GM18520 (cell line): ENCODE data around the gene TIMM10B.

Experiments used
- ATAC-seq: cut with Tn5 transposase; IDR thresholded peaks from one replicate; pipeline ENCODE4 v1.9.1; 2021; ENCODE audit not compliant: unreplicated experiment

TIMM10B gene, protein sequence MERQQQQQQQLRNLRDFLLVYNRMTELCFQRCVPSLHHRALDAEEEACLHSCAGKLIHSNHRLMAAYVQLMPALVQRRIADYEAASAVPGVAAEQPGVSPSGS

GRCh38 chr11:6481012-6481923 lies at the start of gene TIMM10B, which contains the start of gene ARFIP2:
Gene TIMM10B (plus strand): TSS chr11:6481501. CDS start chr11:6481517, 16 bp downstream.
Gene ARFIP2 (minus strand): TSS chr11:6481331. CDS start chr11:6480421, 910 bp downstream.
- peak; percentile 99 for ATAC-seq

DNA sequence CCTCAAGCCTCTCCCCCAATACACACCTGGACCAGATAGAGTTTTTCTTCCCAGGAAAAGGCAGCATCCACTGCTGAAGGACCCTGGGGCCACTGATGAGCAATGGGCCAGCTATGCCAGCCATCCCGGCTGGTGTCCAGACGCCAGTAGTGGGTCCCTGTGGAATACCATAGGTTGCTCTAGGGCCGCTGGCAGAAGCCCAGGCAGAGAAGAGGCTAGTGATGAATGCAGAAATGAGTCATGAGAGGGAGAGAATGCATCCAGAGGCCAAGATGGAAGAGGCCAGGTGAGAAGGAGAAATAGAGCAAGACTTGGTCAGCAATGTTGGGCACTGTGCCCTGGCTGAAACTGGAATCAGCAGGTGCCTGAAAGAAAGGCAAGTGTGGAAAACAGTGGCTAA lies 49.4 kb upstream of the TIMM10B start:
- ATAC-seq = no peak

DNA sequence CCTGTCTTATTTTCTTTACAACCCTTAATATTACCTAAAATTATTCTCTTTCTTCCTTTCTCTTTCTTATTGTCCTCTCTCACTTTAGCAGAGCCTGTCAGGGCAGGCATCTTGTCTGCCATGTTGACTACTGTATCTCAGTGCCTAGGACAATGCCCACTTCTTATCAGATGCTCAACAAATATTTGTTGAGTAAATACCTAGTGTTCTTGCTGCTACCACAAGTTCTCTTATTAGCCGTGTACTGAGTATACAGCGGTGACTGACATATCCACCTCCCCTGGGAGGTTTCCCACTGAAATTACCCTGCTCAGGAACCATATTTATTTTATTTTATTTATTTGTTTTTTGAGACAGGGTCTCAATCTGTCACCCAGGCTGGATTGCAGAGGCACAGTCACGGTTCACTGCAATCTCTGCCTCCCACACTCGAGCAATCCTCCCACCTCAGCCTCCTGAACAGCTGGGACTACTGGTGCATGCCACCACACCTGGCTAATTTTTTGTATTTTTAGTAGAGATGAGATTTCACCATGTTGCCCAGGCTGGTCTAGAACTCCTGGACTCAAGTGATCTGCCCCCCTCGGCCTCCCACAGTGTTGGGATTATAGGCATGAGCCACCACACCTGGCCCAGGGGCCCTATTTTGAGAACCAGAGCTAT lies 47.2 kb upstream of the TIMM10B start:
- no peak for ATAC-seq

DNA sequence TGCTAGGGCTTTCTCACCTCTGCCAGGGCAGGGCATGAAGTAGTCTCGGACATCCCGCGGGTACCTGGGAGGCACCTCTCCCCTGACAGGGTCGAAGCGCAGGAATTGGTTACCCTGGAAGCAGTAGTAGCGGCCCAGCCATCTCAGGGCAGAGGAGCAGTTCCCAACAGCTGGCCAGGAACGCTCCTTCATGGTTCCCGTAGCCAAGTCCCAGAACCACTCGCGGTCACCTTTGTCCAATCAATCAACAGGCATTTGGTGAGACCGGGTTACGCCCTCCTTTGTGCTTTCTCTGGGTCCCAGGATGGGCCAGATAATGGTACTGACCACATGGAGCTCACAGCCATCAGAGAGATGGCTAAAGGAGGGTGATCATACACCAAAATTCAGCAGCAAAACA lies 43.9 kb upstream of the TIMM10B start:
- ATAC-seq = no peak

- no peak for ATAC-seq
These were observed 43.3 kb upstream of the TIMM10B start for GRCh38 chr11:6437993-6438392.

GRCh38 chr11:6438979-6439571 lies 42.2 kb upstream of the TIMM10B start:
- no peak for ATAC-seq

GRCh38 chr11:6440906-6441358 lies 40.4 kb upstream of the TIMM10B start, which contains the start of gene HPX:
Gene HPX (minus strand): TSS chr11:6440987. CDS start chr11:6440963, 24 bp downstream.
- ATAC-seq = no peak

- ATAC-seq = no peak
These were observed 38.9 kb upstream of the TIMM10B start for GRCh38 chr11:6442441-6442840.

DNA sequence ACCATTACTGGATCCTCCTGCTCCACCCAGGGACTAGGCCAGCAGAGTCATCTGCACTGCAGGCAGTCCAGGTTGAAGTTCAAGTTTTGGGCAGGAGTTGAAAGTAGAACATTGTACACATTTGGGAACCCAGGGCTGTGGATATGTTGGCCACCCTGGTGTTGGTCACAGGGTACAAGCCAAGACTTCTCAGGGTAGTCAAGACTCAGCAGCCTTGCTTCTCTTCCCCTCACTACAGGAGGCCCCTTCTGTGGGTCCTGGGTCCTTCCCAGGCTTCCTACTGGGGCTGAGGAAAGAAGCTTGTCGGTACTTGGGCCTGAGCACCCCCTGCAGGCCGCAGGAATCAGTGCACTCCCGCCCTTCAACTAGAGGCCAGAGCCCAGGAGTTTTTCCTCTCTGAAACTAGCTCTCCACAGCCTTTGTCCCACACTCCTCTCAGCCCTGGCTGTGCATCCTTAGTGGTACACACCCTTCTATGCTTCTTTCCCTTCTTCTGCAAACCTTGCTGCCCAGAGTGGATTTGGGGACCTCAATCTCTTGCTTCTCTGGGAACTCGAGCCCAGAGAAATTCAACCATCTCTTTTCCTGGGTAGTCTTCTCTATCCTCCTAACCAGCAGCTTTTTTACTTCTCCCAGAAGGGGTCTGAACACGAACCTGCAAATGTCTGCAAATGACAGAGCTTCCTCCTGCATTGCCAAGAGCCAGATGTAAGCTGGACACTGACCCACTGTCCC lies 37.9 kb upstream of the TIMM10B start:
- ATAC-seq = no peak

DNA sequence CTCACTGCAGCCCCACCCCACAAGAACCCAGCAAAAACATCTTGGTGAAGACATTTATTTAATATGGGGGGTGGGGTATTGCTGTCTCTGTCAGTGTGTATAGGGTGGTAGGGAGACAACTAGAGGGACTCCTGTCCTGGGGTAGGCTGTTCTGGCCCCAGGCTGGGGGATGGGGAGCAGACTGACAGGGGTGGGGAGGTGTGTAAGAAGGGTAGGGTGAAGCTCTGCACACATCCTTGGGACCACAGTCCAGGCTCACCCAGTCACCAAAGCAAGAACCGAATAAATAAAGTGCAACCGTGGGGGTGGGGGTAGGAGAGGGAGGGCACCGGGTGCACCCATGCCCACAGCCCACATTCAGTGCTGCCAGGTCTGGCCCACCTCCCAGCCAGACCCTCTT lies 32.7 kb upstream of the TIMM10B start:
- no peak for ATAC-seq

DNA sequence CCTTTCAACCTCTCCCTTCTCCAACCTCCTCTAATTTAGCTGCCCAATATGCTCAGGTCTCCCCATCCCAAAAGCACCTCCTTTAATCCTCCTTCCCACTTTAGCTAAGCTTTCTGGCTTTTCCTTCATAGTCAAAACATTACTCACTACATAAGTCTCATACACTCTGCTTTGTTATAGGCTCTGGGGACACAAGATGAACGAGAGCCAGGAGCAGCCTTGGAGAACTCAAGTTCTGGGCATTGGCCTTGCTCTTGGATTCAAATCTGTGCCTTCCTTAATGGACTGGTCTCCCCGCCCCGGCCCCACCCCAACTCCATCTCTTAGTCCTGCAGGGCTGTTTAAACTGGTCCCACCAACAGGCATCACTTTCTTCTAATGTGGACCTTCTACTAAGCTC lies 29.1 kb upstream of the TIMM10B start:
- no peak for ATAC-seq

DNA sequence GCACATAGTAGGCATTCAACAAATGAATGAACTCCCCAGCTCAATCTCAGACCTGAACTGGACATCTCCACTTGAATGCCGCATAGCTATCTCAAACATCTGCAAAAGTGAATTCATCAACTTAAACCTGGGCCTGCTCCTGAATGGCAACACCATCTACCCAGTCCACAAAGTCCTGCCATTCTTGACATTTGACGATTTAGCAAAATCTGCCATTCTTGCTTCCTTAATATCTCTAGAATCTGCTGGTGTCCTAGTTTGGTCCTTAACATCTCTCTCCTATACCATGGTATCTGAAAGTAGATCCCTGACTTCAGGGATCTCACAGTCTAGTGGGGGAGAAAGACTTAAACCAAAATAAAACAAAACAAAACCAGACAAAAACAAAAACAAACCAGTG lies 28.1 kb upstream of the TIMM10B start:
- ATAC-seq = no peak

DNA sequence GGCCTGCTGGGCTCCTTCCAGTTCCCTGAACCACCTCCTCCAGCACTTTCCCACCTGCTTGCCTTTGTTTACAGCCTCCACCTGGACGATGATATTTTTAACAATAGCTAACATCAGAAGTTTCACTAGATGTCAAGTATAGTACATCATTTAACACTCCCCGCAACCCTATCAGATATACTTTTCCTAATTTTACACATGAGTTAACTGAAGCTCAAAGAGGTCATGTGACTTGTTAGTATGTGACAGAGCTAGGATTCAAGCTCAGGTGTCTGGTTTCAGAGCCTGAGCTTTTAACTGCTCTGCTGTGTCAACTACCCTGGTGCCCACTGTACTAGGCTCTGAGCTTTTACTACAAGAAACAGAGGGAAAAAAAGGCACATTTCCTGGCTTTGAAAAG lies 26.2 kb upstream of the TIMM10B start:
- no peak for ATAC-seq

- no peak for ATAC-seq
These were observed 24.8 kb upstream of the TIMM10B start for GRCh38 chr11:6456361-6457073.

DNA sequence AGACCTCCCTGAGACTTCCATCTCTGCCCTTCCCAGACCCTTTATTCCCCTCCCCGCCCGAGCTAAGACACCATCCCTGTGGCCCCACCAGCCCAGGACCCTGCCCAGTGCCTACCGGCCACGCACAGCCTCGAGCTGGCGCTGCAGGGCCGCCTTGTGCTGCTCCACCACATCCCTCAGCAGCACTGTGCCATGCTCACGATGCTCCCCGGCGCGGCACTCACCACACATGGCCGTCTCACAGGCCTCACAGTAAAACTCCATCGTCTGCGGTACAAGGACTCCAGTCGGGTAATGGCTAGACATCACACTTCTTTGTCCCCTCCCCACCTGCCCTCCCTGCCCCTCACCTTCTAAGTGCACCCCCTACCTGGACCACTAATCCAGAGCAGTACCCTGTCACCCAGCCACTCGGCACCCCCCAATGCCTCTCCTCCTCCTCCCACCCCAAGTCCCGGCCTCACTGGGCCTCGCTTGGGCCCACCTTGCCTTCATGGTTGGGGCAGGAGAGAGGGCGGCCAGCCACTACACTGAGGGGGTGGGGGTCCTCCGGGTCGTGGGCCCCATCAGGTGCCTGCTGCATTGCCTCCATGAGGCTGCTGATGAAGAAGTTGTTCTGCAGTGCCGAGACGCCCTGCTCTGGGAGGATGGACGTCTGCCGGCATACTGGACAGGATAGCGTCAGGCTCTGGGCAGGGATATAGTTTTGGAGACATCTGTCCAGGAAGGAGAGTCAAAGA lies 23.6 kb upstream of the TIMM10B start:
- ATAC-seq = no peak

- ATAC-seq = no peak
These were observed 22.8 kb upstream of the TIMM10B start for GRCh38 chr11:6458352-6459098.

DNA sequence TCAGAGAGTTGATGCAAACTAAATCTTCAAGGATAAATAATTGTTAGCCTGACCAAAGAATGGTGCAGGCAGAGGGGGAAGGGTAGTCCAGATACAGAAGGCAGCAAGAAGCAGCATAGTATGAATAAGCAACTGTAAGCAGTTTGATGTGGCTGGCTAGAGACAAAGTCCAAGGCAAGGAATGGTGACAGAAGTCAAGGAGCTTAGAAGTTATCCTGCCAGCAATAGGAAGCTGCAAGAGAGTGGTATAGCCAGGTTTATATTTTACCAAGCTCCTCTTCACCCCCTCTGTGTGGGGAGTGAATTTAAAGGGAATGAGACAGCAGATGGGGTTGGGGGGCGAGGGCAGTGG lies 22.2 kb upstream of the TIMM10B start:
- ATAC-seq = no peak

DNA sequence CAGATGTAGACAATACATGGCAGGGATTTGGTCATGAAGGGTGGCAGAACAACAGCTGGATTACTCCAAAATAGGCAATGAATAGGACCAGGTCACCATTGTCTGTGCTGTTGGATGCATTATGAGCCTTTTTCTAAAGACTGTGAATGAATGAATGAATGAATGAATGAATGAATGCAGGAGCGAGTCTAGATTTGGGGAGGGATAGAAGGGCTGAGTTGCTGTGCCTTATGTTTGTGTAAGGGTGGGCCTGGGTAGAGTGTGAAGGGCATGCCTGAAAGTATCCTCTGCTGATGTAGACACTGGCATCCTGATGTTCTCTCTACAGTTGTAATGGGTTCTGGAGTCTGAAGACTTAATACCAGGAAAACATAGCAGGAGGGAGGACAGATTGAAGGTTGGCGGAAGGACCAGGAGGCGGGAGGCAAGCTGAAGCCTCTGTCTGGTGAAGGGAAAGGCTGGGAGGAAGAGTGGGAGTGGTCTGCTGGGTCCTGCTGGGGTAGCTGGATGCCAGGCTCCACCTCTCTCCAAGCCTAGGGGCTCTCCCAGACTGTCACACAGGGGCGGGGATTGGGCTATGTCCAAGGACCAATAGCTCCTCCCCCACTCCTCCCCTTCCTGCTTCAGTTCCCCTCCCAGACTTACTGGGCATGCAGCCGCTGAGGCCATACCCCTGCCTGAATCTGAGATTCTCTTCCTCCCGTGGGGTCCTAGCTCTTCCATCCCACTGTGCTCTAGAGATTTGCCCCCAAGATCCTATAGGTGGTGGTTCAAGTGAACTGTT lies 12.4 kb upstream of the TIMM10B start:
- ATAC-seq = no peak
